Neural progenitor cell (in vitro differentiated cells): Measurements from ENCODE around the gene SDHAF3.

ENCODE experiments used
- CTCF ChIP-seq: fragments of 200-600 bp; sonication (generic); IDR thresholded peaks from 2 replicates; pipeline ENCODE4 v1.5.1; 2017; ENCODE audit warnings: antibody characterized with exemption, mild to moderate bottlenecking
- EZH2 ChIP-seq: fragments of 200-600 bp; sonication (generic); IDR thresholded peaks from 2 replicates; pipeline ENCODE4 v1.6.1; 2017; ENCODE audit warnings: antibody characterized with exemption, mild to moderate bottlenecking, moderate library complexity
- EZH2phosphoT487 ChIP-seq: fragments of 200-600 bp; sonication (generic); IDR thresholded peaks from 2 replicates; pipeline ENCODE4 v1.6.1; 2017; ENCODE audit warnings: antibody characterized with exemption

DNA sequence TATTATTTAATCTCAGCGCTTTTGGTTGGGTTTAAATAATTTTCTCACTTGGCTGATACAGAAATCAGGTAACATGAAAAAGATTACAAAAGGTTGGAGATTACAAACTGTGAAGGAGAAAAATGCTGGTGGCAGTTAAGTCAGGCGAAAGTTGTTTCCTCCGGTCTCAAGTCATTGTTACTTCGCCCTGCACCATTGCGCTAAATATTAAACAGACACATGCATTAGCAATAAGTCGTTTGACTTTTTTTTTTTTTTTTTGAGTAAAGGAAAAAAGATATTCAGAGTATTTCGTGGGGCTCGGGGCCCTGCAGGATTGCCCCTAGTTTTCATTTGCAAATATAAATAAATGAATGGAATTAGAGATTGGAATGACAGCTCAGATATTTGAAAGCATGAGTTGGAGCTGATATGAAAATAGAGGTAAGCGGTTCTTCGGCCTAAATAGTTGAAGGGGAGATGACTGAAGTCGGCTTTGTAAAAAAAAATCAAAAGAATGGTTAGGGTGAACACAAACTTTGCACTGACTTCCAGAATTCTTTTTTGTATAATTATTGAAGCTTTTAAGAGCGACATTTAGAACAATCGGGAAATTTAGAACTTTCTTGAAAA, 914 bp downstream of the SDHAF3 start:
- no peak for TF ChIP-seq CTCF
- TF ChIP-seq EZH2phosphoT487, result no peak
- TF ChIP-seq EZH2, result no peak
